Measurements from ENCODE around the gene CEBPB. TPM values are rescaled to one million over a fixed set of nuclear protein-coding genes. Genes with fewer than 3 reads are reported as not detected.

The CEBPB gene
- total RNA-seq, 1 experiment from 2014 or later, result 22.6 TPM

- H3K27me3 Mint-ChIP-seq (ENCODE audit: low read depth), result peaks cover 1% of the 10 kb centered on the region
- no peak for TF ChIP-seq CTCF (conservative IDR thresholded peaks at IDR 0.05)
- H2BK15ac ChIP-seq (ENCODE audit: low read depth, low read length), result no peak overlapping the region
- H3K9ac ChIP-seq (ENCODE audit: extremely low read depth, insufficient read length, low read length), result no peak overlapping the region
- H4K5ac ChIP-seq (ENCODE audit: insufficient read length, low read depth, low read length), result no peak overlapping the region
- no peak overlapping the region for H2BK20ac ChIP-seq (ENCODE audit: low read depth, low read length, poor library complexity, severe bottlenecking)
- H3K9me3 Mint-ChIP-seq, result no peaks in the 10 kb centered on the region
- H2BK5ac ChIP-seq (ENCODE audit: insufficient read length, low read length), result no peak overlapping the region
- H2AFZ ChIP-seq (ENCODE audit: low read length), result no peak overlapping the region
- no peak overlapping the region for H3T11ph ChIP-seq (ENCODE audit: low read length)
- no peak overlapping the region for H3K27ac ChIP-seq (ENCODE audit: insufficient read length, low read depth, low read length)
- no peak overlapping the region for H3K18ac ChIP-seq (ENCODE audit: insufficient read length, low read depth, low read length)
- H3K4me2 ChIP-seq (ENCODE audit: insufficient read depth, insufficient read length, low read length), result no peak overlapping the region
- H3K14ac ChIP-seq (ENCODE audit: insufficient read depth, low read length), result no peak overlapping the region; the same call in 1 of the 2 replicates
- no peak overlapping the region; a peak in 2 of 7 replicates for H3K27ac Mint-ChIP-seq
- H2BK12ac ChIP-seq (ENCODE audit: insufficient read length, low read depth, low read length), result no peak overlapping the region
- H3K56ac ChIP-seq (ENCODE audit: insufficient read length, low read depth, low read length), result no peak overlapping the region
- H3K79me1 ChIP-seq (ENCODE audit: insufficient read depth, low read depth, low read length, poor library complexity, severe bottlenecking), result no peaks in the 10 kb centered on the region
- DNase-seq, result no peak
- no peaks in the 10 kb centered on the region for H3K23me2 ChIP-seq (ENCODE audit: insufficient read length, low read depth, low read length, poor library complexity, severe bottlenecking)
- no peak overlapping the region for H3K4ac ChIP-seq (ENCODE audit: low read depth, low read length)
- H3K23ac ChIP-seq (ENCODE audit: insufficient read length, low read depth, low read length), result no peak overlapping the region
- no peak overlapping the region for H2BK120ac ChIP-seq (ENCODE audit: low read depth, low read length, poor library complexity, severe bottlenecking)
- no CpG with 5 or more reads among the region's 9 CpGs for WGBS (ENCODE audit: extremely low coverage, insufficient read length, low lambda C conversion rate)
- no peak overlapping the region for H2AK5ac ChIP-seq (ENCODE audit: insufficient read length, low read length)
- H4K91ac ChIP-seq (ENCODE audit: insufficient read length, low read depth, low read length), result no peak overlapping the region
- no peaks in the 10 kb centered on the region for H3K4me1 ChIP-seq (ENCODE audit: insufficient read depth, low read length)
- H4K8ac ChIP-seq (replicated peaks; ENCODE audit: insufficient read length, low read depth, low read length), result no peak overlapping the region
- no peaks in the 10 kb centered on the region for H3K9me3 ChIP-seq (ENCODE audit: control insufficient read depth, low read depth, low read length)
- H3K27me3 ChIP-seq (ENCODE audit: insufficient read depth, low read length), result no peaks in the 10 kb centered on the region
- H4K20me1 ChIP-seq (ENCODE audit: control insufficient read depth, insufficient read depth, insufficient read length), result no peaks in the 10 kb centered on the region
- H3K36me3 Mint-ChIP-seq (ENCODE audit: insufficient read depth in 1 of 3, low read depth in 3 of 3), result no peaks in the 10 kb centered on the region
- no peaks in the 10 kb centered on the region for H3K79me2 ChIP-seq (ENCODE audit: insufficient read depth, low read length)
- no peaks in the 10 kb centered on the region for H3K4me1 Mint-ChIP-seq
- H3K4me3 Mint-ChIP-seq, result no peak overlapping the region
Observed at GRCh38 chr20:50240092-50240491, 49.5 kb downstream of the CEBPB start.
